ENCODE measurements around the gene IQSEC1. TPM values are rescaled to one million over a fixed set of nuclear protein-coding genes. Genes with fewer than 3 reads are reported as not detected.
A peak's percentile ranks its signal among the peaks of the same experiment; 100 is the strongest.

The IQSEC1 gene
- total and polyA plus RNA-seq, 10 of the 15 experiments (the other 5 are each of a cell fraction or from before 2014, with no cell fraction given), result 0.92 to 55.2 (median 8.5) TPM

GRCh38 chr3:13021141-13022114 is 51.8 kb downstream of the IQSEC1 start (continued):
- TF ChIP-seq ASH2L (IDR thresholded peaks at IDR 0.05; ENCODE audit: borderline replicate concordance, low read depth) (no peak), GATAD2B (conservative IDR thresholded peaks at IDR 0.05; ENCODE audit: low read depth) (0 out of 2 replicates have a peak, but pooled peaks have one; percentile 34), CEBPB (IDR thresholded peaks at IDR 0.05; ENCODE audit: borderline replicate concordance in 1 of 2, low read depth in 2 of 2, low read length in 2 of 2) (no peak), WRNIP1 (IDR thresholded peaks at IDR 0.05; ENCODE audit: borderline replicate concordance, low read depth, low read length) (no peak), RFX5 (IDR thresholded peaks at IDR 0.05; ENCODE audit: low read depth, low read length) (no peak), SREBF1 (IDR thresholded peaks at IDR 0.05; ENCODE audit: low read length) (no peak), CHD2 (IDR thresholded peaks at IDR 0.05; ENCODE audit: borderline replicate concordance, low read depth, low read length) (no peak), MTA2 (IDR thresholded peaks at IDR 0.05; ENCODE audit: low read depth) (no peak), ESRRA (IDR thresholded peaks at IDR 0.05; ENCODE audit: low read length) (no peak), ZNF622 (IDR thresholded peaks at IDR 0.05) (no peak), NFXL1 (IDR thresholded peaks at IDR 0.05; ENCODE audit: borderline replicate concordance) (no peak)
- TF ChIP-seq, protein P1, sequence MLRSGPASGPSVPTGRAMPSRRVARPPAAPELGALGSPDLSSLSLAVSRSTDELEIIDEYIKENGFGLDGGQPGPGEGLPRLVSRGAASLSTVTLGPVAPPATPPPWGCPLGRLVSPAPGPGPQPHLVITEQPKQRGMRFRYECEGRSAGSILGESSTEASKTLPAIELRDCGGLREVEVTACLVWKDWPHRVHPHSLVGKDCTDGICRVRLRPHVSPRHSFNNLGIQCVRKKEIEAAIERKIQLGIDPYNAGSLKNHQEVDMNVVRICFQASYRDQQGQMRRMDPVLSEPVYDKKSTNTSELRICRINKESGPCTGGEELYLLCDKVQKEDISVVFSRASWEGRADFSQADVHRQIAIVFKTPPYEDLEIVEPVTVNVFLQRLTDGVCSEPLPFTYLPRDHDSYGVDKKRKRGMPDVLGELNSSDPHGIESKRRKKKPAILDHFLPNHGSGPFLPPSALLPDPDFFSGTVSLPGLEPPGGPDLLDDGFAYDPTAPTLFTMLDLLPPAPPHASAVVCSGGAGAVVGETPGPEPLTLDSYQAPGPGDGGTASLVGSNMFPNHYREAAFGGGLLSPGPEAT (IDR thresholded peaks at IDR 0.05; ENCODE audit: low read depth), result no peak
- TF ChIP-seq, protein P2, sequence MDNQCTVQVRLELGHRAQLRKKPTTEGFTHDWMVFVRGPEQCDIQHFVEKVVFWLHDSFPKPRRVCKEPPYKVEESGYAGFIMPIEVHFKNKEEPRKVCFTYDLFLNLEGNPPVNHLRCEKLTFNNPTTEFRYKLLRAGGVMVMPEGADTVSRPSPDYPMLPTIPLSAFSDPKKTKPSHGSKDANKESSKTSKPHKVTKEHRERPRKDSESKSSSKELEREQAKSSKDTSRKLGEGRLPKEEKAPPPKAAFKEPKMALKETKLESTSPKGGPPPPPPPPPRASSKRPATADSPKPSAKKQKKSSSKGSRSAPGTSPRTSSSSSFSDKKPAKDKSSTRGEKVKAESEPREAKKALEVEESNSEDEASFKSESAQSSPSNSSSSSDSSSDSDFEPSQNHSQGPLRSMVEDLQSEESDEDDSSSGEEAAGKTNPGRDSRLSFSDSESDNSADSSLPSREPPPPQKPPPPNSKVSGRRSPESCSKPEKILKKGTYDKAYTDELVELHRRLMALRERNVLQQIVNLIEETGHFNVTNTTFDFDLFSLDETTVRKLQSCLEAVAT (IDR thresholded peaks at IDR 0.05), result peak; percentile 3; the same call in 1 of the 2 replicates
- TF ChIP-seq, protein P3, sequence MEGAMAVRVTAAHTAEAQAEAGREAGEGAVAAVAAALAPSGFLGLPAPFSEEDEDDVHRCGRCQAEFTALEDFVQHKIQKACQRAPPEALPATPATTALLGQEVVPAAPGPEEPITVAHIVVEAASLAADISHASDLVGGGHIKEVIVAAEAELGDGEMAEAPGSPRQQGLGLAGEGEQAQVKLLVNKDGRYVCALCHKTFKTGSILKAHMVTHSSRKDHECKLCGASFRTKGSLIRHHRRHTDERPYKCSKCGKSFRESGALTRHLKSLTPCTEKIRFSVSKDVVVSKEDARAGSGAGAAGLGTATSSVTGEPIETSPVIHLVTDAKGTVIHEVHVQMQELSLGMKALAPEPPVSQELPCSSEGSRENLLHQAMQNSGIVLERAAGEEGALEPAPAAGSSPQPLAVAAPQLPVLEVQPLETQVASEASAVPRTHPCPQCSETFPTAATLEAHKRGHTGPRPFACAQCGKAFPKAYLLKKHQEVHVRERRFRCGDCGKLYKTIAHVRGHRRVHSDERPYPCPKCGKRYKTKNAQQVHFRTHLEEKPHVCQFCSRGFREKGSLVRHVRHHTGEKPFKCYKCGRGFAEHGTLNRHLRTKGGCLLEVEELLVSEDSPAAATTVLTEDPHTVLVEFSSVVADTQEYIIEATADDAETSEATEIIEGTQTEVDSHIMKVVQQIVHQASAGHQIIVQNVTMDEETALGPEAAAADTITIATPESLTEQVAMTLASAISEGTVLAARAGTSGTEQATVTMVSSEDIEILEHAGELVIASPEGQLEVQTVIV (IDR thresholded peaks at IDR 0.05; ENCODE audit: borderline replicate concordance, partially characterized antibody), result no peak
- TF ChIP-seq, protein P4, sequence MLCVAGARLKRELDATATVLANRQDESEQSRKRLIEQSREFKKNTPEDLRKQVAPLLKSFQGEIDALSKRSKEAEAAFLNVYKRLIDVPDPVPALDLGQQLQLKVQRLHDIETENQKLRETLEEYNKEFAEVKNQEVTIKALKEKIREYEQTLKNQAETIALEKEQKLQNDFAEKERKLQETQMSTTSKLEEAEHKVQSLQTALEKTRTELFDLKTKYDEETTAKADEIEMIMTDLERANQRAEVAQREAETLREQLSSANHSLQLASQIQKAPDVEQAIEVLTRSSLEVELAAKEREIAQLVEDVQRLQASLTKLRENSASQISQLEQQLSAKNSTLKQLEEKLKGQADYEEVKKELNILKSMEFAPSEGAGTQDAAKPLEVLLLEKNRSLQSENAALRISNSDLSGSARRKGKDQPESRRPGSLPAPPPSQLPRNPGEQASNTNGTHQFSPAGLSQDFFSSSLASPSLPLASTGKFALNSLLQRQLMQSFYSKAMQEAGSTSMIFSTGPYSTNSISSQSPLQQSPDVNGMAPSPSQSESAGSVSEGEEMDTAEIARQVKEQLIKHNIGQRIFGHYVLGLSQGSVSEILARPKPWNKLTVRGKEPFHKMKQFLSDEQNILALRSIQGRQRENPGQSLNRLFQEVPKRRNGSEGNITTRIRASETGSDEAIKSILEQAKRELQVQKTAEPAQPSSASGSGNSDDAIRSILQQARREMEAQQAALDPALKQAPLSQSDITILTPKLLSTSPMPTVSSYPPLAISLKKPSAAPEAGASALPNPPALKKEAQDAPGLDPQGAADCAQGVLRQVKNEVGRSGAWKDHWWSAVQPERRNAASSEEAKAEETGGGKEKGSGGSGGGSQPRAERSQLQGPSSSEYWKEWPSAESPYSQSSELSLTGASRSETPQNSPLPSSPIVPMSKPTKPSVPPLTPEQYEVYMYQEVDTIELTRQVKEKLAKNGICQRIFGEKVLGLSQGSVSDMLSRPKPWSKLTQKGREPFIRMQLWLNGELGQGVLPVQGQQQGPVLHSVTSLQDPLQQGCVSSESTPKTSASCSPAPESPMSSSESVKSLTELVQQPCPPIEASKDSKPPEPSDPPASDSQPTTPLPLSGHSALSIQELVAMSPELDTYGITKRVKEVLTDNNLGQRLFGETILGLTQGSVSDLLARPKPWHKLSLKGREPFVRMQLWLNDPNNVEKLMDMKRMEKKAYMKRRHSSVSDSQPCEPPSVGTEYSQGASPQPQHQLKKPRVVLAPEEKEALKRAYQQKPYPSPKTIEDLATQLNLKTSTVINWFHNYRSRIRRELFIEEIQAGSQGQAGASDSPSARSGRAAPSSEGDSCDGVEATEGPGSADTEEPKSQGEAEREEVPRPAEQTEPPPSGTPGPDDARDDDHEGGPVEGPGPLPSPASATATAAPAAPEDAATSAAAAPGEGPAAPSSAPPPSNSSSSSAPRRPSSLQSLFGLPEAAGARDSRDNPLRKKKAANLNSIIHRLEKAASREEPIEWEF (IDR thresholded peaks at IDR 0.05; ENCODE audit: insufficient replicate concordance, low read depth, low read length), result no peak
- TF ChIP-seq, protein P5, sequence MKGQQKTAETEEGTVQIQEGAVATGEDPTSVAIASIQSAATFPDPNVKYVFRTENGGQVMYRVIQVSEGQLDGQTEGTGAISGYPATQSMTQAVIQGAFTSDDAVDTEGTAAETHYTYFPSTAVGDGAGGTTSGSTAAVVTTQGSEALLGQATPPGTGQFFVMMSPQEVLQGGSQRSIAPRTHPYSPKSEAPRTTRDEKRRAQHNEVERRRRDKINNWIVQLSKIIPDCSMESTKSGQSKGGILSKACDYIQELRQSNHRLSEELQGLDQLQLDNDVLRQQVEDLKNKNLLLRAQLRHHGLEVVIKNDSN (IDR thresholded peaks at IDR 0.05; ENCODE audit: borderline replicate concordance, extremely low read length, insufficient read depth, low read depth, low read length), result no peak

Data from GM12878 (cell line).